H9 (cell line): ENCODE measurements around the gene NYAP1. TPM values are rescaled to one million over a fixed set of nuclear protein-coding genes. Genes with fewer than 3 reads are reported as not detected.

Experiments
- DNase-seq: peaks from one replicate; pipeline ENCODE4 v3.0.0-alpha.2; 2017
- H2AFZ ChIP-seq: one replicate; pipeline ENCODE4 v1.6.1; 2013; ENCODE audit warnings: mild to moderate bottlenecking, low read length, control low read depth, moderate library complexity
- H2AK5ac ChIP-seq: 2 replicates; pipeline ENCODE4 v1.6.1; 2013; ENCODE audit warnings: low read length, control low read depth, mixed read lengths; ENCODE audit not compliant: insufficient read length
- H2BK120ac ChIP-seq: one replicate; pipeline ENCODE4 v1.6.1; 2013; ENCODE audit warnings: low read depth, mild to moderate bottlenecking, low read length, control low read depth, inconsistent platforms; ENCODE audit not compliant: poor library complexity, severe bottlenecking
- H2BK12ac ChIP-seq: 2 replicates; pipeline ENCODE4 v1.6.1; 2013; ENCODE audit warnings: low read length, control low read depth, mixed read lengths, low read depth; ENCODE audit not compliant: insufficient read length
- H2BK15ac ChIP-seq: 2 replicates; pipeline ENCODE4 v1.6.1; 2013; ENCODE audit warnings: low read depth, low read length, control low read depth
- H2BK20ac ChIP-seq: one replicate; pipeline ENCODE4 v1.6.1; 2013; ENCODE audit warnings: low read depth, mild to moderate bottlenecking, low read length, control low read depth, inconsistent platforms; ENCODE audit not compliant: poor library complexity, severe bottlenecking
- H2BK5ac ChIP-seq: 2 replicates; pipeline ENCODE4 v1.6.1; 2013; ENCODE audit warnings: low read length, control low read depth, mixed read lengths; ENCODE audit not compliant: insufficient read length
- H3K14ac ChIP-seq: 2 replicates; pipeline ENCODE4 v1.6.1; 2013; ENCODE audit warnings: low read length, control low read depth; ENCODE audit not compliant: insufficient read depth
- H3K18ac ChIP-seq: 2 replicates; pipeline ENCODE4 v1.6.1; 2013; ENCODE audit warnings: low read depth, mild to moderate bottlenecking, mixed read lengths, low read length, control low read depth; ENCODE audit not compliant: insufficient read length
- H3K23ac ChIP-seq: 2 replicates; pipeline ENCODE4 v1.6.1; 2013; ENCODE audit warnings: low read length, control low read depth, mixed read lengths, low read depth; ENCODE audit not compliant: insufficient read length
- H3K23me2 ChIP-seq: 2 replicates; pipeline ENCODE4 v1.6.1; 2013; ENCODE audit warnings: low read depth, mild to moderate bottlenecking, mixed read lengths, low read length, control low read depth; ENCODE audit not compliant: insufficient read length, poor library complexity, severe bottlenecking
- H3K27ac ChIP-seq: 2 replicates; pipeline ENCODE4 v1.5.1; 2013; ENCODE audit warnings: low read length, control low read depth, mixed read lengths, low read depth; ENCODE audit not compliant: insufficient read length
- H3K27me3 ChIP-seq: 2 replicates; pipeline ENCODE4 v1.6.1; 2013; ENCODE audit warnings: low read length, control low read depth, inconsistent platforms; ENCODE audit not compliant: insufficient read depth
- H3K4ac ChIP-seq: 2 replicates; pipeline ENCODE4 v1.6.1; 2013; ENCODE audit warnings: low read depth, mild to moderate bottlenecking, control low read depth, inconsistent platforms, low read length, moderate library complexity
- H3K4me1 ChIP-seq: 2 replicates; pipeline ENCODE4 v1.6.1; 2013; ENCODE audit warnings: low read length, control low read depth, inconsistent platforms; ENCODE audit not compliant: insufficient read depth
- H3K4me2 ChIP-seq: 2 replicates; pipeline ENCODE4 v1.6.1; 2013; ENCODE audit warnings: low read length, control low read depth, mixed read lengths; ENCODE audit not compliant: insufficient read length, insufficient read depth
- H3K56ac ChIP-seq: 2 replicates; pipeline ENCODE4 v1.6.1; 2013; ENCODE audit warnings: low read depth, mild to moderate bottlenecking, mixed read lengths, low read length, control low read depth; ENCODE audit not compliant: insufficient read length
- H3K79me1 ChIP-seq: 2 replicates; pipeline ENCODE4 v1.6.1; 2013; ENCODE audit warnings: low read depth, mild to moderate bottlenecking, moderate library complexity, low read length, control low read depth, inconsistent platforms; ENCODE audit not compliant: insufficient read depth, poor library complexity, severe bottlenecking
- H3K79me2 ChIP-seq: 2 replicates; pipeline ENCODE4 v1.6.1; 2013; ENCODE audit warnings: low read length, control low read depth, inconsistent platforms; ENCODE audit not compliant: insufficient read depth
- H3K9ac ChIP-seq: 2 replicates; pipeline ENCODE4 v1.6.1; 2013; ENCODE audit warnings: low read length, control low read depth, mixed read lengths; ENCODE audit not compliant: insufficient read length; ENCODE audit errors: extremely low read depth
- H3K9me3 ChIP-seq: one replicate; pipeline ENCODE4 v1.6.1; 2013; ENCODE audit warnings: low read depth, low read length, inconsistent platforms; ENCODE audit not compliant: control insufficient read depth
- H3T11ph ChIP-seq: one replicate; pipeline ENCODE4 v1.6.1; 2013; ENCODE audit warnings: mild to moderate bottlenecking, low read length, control low read depth, inconsistent platforms
- H4K20me1 ChIP-seq: one replicate; pipeline ENCODE4 v1.6.1; 2013; ENCODE audit not compliant: control insufficient read depth, insufficient read length, insufficient read depth
- H4K5ac ChIP-seq: 2 replicates; pipeline ENCODE4 v1.6.1; 2013; ENCODE audit warnings: low read depth, mild to moderate bottlenecking, mixed read lengths, low read length, control low read depth; ENCODE audit not compliant: insufficient read length
- H4K8ac ChIP-seq: replicated peaks from 2 replicates; pipeline ENCODE4 v1.6.1; 2013; ENCODE audit warnings: low read length, control low read depth, mixed read lengths, low read depth; ENCODE audit not compliant: insufficient read length
- H4K91ac ChIP-seq: 2 replicates; pipeline ENCODE4 v1.6.1; 2013; ENCODE audit warnings: low read depth, mild to moderate bottlenecking, moderate library complexity, mixed read lengths, low read length, control low read depth; ENCODE audit not compliant: insufficient read length
- H3K27ac Mint-ChIP-seq, 3 experiments: 2 replicates in 2 of 3; 3 replicates in 1 of 3; pipeline ENCODE4 v1.8.0; 2020 to 2021; ENCODE audit warnings: mixed read lengths in 3 of 3, mild to moderate bottlenecking in 1 of 3, moderate library complexity in 1 of 3
- H3K27me3 Mint-ChIP-seq: 2 replicates; pipeline ENCODE4 v1.8.0; 2021; ENCODE audit warnings: low read depth, mild to moderate bottlenecking, moderate library complexity, mixed read lengths
- H3K36me3 Mint-ChIP-seq, 3 experiments: 2 replicates in 2 of 3; 3 replicates in 1 of 3; pipeline ENCODE4 v1.8.0; 2020 to 2021; ENCODE audit warnings: low read depth in 3 of 3, mixed read lengths in 3 of 3; ENCODE audit not compliant: insufficient read depth in 1 of 3
- H3K4me1 Mint-ChIP-seq, 2 experiments: 2 replicates each; pipeline ENCODE4 v1.8.0; 2020; ENCODE audit warnings: mixed read lengths in 2 of 2
- H3K4me3 Mint-ChIP-seq, 2 experiments: 2 replicates in 1 of 2; 3 replicates in 1 of 2; pipeline ENCODE4 v1.8.0; 2020 to 2021; ENCODE audit warnings: mild to moderate bottlenecking in 2 of 2, mixed read lengths in 2 of 2, moderate library complexity in 1 of 2
- H3K9me3 Mint-ChIP-seq, 2 experiments: 2 replicates in 1 of 2; 3 replicates in 1 of 2; pipeline ENCODE4 v1.8.0; 2020; ENCODE audit warnings: mild to moderate bottlenecking in 2 of 2, mixed read lengths in 2 of 2, moderate library complexity in 1 of 2
- WGBS: extraction: QIAGEN DNeasy Blood & Tissue Kit; methylation state at CpG from one replicate; pipeline ENCODE4 v1.1.7; 2013; ENCODE audit warnings: missing lambda C conversion rate, low lambda C conversion rate, mixed read lengths; ENCODE audit not compliant: insufficient read length; ENCODE audit errors: extremely low coverage; 5-methylcytosine and 5-hydroxymethylcytosine counted together
- total RNA-seq: library from RNA; stranded (reverse); gene quantifications from 2 replicates; pipeline ENCODE4 v1.2.1, GENCODE V29; 2021
- TF ChIP-seq, protein P1 (sequence below): fragments of 200-600 bp; sonication (generic); conservative IDR thresholded peaks from 3 replicates; pipeline ENCODE4 v1.8.0; 2021; ENCODE audit warnings: antibody characterized with exemption, mild to moderate bottlenecking

NYAP1 gene
- total RNA-seq, 1 experiment from 2014 or later = 3.2 TPM

DNA sequence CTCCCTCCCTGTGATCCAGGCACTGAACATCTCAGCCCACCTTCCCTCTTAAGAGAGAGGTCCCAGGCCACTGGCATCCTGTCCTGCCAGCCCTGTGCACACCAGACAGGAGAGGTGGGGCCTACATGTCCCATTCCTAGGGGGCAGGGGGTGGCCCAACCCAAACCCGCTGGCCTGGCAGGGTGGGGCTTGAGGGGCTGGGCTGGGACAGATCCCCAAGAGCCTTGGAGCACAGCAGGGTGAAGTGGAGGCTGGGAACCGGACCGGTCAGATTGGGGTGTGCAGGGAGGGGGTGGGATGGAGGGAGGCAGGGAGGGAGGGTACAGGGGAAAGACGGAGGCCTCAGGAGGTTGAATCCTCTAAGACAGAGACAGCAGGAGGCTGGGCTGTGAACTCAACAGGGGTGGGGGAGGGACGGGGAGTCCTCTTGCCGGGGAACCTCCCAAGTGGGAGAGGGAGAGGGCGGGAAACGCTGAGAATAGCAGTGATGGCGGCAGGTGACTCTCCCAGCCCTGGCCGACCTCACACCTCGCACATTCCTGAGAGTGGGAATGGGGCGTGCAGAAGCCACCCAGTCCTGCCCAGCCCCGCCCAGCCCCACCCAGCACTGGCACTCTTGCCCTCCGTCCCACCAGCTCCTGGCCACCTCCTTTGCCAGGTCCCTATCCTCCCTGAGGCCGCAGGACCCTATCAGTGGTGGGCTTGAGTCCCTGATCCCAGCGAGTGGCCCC lies 11.4 kb upstream of the NYAP1 start:
- H3K9ac ChIP-seq = no peak overlapping the region
- WGBS = no CpG with 5 or more reads among the region's 16 CpGs
- H3K4me1 ChIP-seq = no peaks in the 10 kb centered on the region
- Mint-ChIP-seq H3K9me3 (no peaks in the 10 kb centered on the region), H3K4me1 (peaks cover 18 to 37% of the 10 kb centered on the region in 2 experiments), H3K4me3 (no peak overlapping the region), H3K27me3 (no peaks in the 10 kb centered on the region; the same call in 1 of the 2 replicates), H3K27ac (no peak overlapping the region), H3K36me3 (peaks cover 0 to 5% (median 3%) of the 10 kb centered on the region in 3 experiments; a peak in 2 of 7 replicates)
- no peak overlapping the region for H2AK5ac ChIP-seq
- no peak overlapping the region for H2BK120ac ChIP-seq
- H2AFZ ChIP-seq = no peak overlapping the region
- no peak overlapping the region for H2BK15ac ChIP-seq
- H3K79me1 ChIP-seq = no peaks in the 10 kb centered on the region
- H3K23ac ChIP-seq = no peak overlapping the region
- no peaks in the 10 kb centered on the region for H3K23me2 ChIP-seq
- TF ChIP-seq, protein P1, sequence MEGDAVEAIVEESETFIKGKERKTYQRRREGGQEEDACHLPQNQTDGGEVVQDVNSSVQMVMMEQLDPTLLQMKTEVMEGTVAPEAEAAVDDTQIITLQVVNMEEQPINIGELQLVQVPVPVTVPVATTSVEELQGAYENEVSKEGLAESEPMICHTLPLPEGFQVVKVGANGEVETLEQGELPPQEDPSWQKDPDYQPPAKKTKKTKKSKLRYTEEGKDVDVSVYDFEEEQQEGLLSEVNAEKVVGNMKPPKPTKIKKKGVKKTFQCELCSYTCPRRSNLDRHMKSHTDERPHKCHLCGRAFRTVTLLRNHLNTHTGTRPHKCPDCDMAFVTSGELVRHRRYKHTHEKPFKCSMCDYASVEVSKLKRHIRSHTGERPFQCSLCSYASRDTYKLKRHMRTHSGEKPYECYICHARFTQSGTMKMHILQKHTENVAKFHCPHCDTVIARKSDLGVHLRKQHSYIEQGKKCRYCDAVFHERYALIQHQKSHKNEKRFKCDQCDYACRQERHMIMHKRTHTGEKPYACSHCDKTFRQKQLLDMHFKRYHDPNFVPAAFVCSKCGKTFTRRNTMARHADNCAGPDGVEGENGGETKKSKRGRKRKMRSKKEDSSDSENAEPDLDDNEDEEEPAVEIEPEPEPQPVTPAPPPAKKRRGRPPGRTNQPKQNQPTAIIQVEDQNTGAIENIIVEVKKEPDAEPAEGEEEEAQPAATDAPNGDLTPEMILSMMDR = no peak
- no peak overlapping the region for H3K4me2 ChIP-seq
- no peak overlapping the region for H2BK12ac ChIP-seq
- H4K91ac ChIP-seq = no peak overlapping the region
- no peak for DNase-seq
- no peak overlapping the region for H4K8ac ChIP-seq
- no peak overlapping the region for H2BK20ac ChIP-seq
- no peak overlapping the region for H3K18ac ChIP-seq
- no peak overlapping the region for H3T11ph ChIP-seq
- no peak overlapping the region for H3K27ac ChIP-seq
- H3K27me3 ChIP-seq = no peaks in the 10 kb centered on the region
- no peak overlapping the region for H3K14ac ChIP-seq
- H4K20me1 ChIP-seq = peaks cover 4% of the 10 kb centered on the region
- no peak overlapping the region for H3K4ac ChIP-seq
- no peak overlapping the region for H4K5ac ChIP-seq
- no peaks in the 10 kb centered on the region for H3K9me3 ChIP-seq
- H2BK5ac ChIP-seq = no peak overlapping the region
- no peaks in the 10 kb centered on the region for H3K79me2 ChIP-seq
- no peak overlapping the region for H3K56ac ChIP-seq
